GM12864 (cell line): ENCODE data around the gene RUFY3.

ENCODE experiments used
- DNase-seq: peaks from one replicate; pipeline ENCODE4 v3.0.0-alpha.2; 2011; ENCODE audit warnings: low read depth
- H3K4me3 ChIP-seq: 2 replicates; pipeline ENCODE4 v1.5.1; 2011; ENCODE audit warnings: mild to moderate bottlenecking, low read depth, low read length, control low read depth
- TF ChIP-seq, protein P1 (sequence below): IDR thresholded peaks from 2 replicates; pipeline ENCODE4 v1.5.1; 2011; ENCODE audit warnings: low read depth, mild to moderate bottlenecking, moderate library complexity, low read length, control low read depth, inconsistent platforms; ENCODE audit errors: missing control alignments

The RUFY3 gene, protein sequence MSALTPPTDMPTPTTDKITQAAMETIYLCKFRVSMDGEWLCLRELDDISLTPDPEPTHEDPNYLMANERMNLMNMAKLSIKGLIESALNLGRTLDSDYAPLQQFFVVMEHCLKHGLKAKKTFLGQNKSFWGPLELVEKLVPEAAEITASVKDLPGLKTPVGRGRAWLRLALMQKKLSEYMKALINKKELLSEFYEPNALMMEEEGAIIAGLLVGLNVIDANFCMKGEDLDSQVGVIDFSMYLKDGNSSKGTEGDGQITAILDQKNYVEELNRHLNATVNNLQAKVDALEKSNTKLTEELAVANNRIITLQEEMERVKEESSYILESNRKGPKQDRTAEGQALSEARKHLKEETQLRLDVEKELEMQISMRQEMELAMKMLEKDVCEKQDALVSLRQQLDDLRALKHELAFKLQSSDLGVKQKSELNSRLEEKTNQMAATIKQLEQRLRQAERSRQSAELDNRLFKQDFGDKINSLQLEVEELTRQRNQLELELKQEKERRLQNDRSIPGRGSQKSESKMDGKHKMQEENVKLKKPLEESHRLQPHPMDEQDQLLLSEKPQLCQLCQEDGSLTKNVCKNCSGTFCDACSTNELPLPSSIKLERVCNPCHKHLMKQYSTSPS

DNA sequence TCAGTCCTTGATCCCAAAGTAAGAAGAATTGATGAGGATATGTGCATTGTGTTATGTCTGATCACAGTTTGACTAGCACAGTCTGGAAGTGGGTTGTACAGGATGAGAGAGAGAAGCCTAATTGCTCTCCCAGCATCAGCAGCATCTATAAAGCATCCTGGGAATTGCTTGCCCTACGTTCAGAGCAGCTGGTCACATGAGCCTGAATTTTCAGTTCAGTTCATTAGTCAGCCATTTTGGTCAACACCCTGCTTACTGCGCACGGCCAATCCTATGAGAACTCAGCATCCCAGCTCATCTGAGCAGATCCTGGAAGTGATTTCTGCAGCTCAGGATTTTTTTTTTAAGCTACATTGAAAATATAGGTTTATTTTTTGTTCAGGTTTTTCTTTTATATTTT is at the start of gene RUFY3:
Gene RUFY3, plus strand, starts transcription at position 218 of the 400 bp plus-strand sequence. CDS start 610 bp downstream, outside the sequence.
- H3K4me3 ChIP-seq, result no peak within 1 kb of the TSS
- DNase-seq, result no peak
- TF ChIP-seq, protein P1, sequence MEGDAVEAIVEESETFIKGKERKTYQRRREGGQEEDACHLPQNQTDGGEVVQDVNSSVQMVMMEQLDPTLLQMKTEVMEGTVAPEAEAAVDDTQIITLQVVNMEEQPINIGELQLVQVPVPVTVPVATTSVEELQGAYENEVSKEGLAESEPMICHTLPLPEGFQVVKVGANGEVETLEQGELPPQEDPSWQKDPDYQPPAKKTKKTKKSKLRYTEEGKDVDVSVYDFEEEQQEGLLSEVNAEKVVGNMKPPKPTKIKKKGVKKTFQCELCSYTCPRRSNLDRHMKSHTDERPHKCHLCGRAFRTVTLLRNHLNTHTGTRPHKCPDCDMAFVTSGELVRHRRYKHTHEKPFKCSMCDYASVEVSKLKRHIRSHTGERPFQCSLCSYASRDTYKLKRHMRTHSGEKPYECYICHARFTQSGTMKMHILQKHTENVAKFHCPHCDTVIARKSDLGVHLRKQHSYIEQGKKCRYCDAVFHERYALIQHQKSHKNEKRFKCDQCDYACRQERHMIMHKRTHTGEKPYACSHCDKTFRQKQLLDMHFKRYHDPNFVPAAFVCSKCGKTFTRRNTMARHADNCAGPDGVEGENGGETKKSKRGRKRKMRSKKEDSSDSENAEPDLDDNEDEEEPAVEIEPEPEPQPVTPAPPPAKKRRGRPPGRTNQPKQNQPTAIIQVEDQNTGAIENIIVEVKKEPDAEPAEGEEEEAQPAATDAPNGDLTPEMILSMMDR, result no peak

DNA sequence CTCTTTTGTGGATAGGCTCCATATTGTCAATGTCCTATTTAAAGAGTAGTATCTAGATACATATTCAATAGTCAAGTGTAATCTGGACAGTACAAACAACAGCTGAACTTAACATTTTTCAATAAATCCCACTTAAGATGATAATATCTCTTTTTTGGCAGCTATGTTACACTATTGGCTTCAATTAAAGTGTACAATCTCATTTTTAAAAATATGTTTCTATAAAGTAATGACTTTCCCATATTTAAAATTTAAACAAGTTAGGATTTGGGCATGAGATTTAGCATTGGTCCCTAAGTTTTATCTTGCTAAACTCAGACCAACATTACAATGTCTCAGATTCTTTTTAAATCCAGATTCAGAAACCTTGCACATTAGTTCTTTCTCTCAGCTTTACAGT is 47.6 kb upstream of the RUFY3 start:
- no peak for DNase-seq
- TF ChIP-seq, protein P1, result no peak
- no peak overlapping the region for H3K4me3 ChIP-seq

DNA sequence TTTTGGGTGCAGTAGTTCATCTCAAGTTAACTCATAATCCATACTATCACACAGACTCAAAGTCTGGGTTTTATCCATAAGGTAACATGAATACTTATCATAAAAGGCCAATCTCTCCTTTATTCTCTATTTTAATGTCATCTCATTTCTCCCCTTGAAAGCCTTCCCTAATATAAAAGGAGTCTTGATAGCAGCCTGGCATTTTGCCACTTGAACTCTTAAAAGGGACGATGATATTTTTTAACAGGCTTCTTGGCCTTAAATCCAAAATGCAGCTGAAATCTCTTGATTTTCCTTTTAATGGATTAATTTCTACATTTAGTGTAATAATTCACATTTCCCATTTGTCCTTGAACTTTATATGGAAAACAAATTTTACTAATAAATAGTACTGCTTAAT is 47.0 kb upstream of the RUFY3 start:
- TF ChIP-seq, protein P1, result no peak
- H3K4me3 ChIP-seq, result no peak overlapping the region
- no peak for DNase-seq

DNA sequence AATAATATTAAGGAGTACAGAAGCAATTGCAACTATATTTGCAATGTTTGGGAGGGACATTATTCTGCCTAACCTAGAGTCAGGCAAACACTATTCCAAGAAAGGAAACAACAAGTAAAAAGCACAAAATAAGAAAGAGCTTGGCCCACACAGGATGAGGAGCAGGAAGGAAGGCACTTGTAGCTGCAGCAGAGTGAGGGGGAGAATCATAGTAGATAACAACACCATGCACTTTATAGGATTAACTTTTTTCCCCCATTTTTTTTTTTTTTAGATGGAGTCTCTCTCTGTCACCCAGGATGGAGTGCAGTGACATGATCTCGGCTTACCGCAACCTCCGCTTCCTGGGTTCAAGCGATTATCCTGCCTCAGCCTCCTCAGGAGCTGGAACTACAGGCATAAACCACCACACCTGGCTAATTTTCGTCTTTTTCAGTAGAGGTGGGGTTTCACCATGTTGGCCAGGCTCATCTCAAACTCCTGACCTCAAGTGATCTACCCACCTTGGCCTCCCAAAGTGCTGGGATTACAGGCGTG is 45.1 kb upstream of the RUFY3 start:
- TF ChIP-seq, protein P1, result no peak
- H3K4me3 ChIP-seq, result no peak overlapping the region
- DNase-seq, result no peak

DNA sequence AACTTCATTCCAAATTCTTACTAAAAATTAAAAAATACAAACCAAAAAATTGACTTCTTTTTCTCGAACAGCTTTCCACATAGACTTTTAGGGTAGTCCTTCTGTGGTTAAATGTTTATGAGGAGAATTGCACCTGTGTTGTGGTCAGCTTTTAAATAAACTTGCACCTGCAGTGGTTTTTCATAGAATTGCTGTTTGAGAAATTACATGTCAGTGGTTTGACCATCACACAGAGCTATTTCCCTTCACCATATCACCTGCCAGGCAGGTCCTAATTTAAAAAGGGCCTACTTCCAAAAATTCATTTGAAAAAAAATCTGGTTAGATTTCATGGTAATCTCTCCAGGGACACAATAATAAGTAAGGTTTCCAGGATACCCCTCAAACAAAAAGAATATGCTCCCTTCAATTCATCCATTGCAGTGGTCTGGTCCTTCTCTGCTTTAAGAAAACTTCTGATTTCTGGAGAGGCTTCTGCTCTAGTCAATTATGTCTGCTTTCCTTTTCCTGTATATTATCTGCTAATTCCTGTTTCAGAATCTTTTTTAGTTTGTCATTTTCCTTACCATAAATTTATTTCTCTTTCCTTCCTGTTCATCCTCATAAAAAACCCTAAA is 43.3 kb upstream of the RUFY3 start:
- no peak overlapping the region for H3K4me3 ChIP-seq
- DNase-seq, result peak; percentile 81
- TF ChIP-seq, protein P1, result no peak

DNA sequence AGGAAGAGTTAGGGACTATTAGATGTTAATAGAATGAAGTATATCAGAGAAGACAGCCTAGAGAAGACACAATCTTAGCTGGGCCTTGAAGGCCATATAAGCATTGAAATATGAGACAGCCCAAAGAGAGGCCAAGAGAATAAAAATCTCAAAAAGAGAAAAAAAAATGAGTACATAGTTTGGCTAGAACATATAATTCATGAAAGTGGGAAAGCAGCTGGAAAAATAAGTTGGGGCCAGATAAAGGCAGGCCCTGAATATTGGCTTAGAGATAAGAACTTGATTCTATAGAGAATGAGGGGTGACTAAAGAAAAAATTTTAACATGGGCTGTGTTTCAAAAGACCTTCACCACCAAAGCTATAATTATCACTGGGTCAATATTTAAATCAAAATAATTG is 40.8 kb upstream of the RUFY3 start:
- no peak overlapping the region for H3K4me3 ChIP-seq
- DNase-seq, result no peak
- TF ChIP-seq, protein P1, result no peak
